Kidney epithelial cell (primary cell): Measurements from ENCODE around the gene CLMP. TPM values are rescaled to one million over a fixed set of nuclear protein-coding genes. Genes with fewer than 3 reads are reported as not detected.

Experiments used
- DNase-seq: peaks from one replicate; pipeline ENCODE4 v3.0.0-alpha.2; 2010; ENCODE audit warnings: low read depth
- H3K27me3 ChIP-seq: 2 replicates; pipeline ENCODE4 v1.6.0; 2011; ENCODE audit warnings: low read length; ENCODE audit not compliant: control insufficient read depth, insufficient read depth
- H3K36me3 ChIP-seq: 2 replicates; pipeline ENCODE4 v1.5.1; 2011; ENCODE audit warnings: low read length; ENCODE audit not compliant: control insufficient read depth, insufficient read depth
- H3K4me3 ChIP-seq: 2 replicates; pipeline ENCODE4 v1.5.1; 2011; ENCODE audit warnings: low read depth, mild to moderate bottlenecking, control low read depth, low read length
- CTCF ChIP-seq: IDR thresholded peaks from 2 replicates; pipeline ENCODE4 v1.5.1; 2011; ENCODE audit warnings: mild to moderate bottlenecking, moderate library complexity, low read length, control low read depth, inconsistent platforms; ENCODE audit not compliant: insufficient read depth, poor library complexity, severe bottlenecking
- total RNA-seq: library from RNA; depleted of rRNA; stranded (reverse); fragments of >200 nt; gene quantifications from 2 replicates; pipeline ENCODE4 v1.2.3, GENCODE V29; 2015

CLMP gene
- total RNA-seq, 1 donor from 2014 or later: 6.4 TPM

- Histone ChIP-seq H3K4me3 (no peak overlapping the region), H3K27me3 (no peaks in the 10 kb centered on the region), H3K36me3 (no peaks in the 10 kb centered on the region)
- no peak for TF ChIP-seq CTCF
- no peak for DNase-seq
These were observed 46.1 kb downstream of the CLMP start for GRCh38 chr11:123148965-123149364.

GRCh38 chr11:123145661-123146060 lies 49.4 kb downstream of the CLMP start:
- Histone ChIP-seq H3K36me3 (no peaks in the 10 kb centered on the region), H3K27me3 (no peaks in the 10 kb centered on the region), H3K4me3 (no peak overlapping the region)
- TF ChIP-seq CTCF: no peak
- DNase-seq: no peak

- TF ChIP-seq CTCF: no peak
- no peaks in the 10 kb centered on the region for H3K27me3 ChIP-seq
- H3K36me3 ChIP-seq: no peaks in the 10 kb centered on the region
- peak; percentile 82 for DNase-seq
- no peak overlapping the region for H3K4me3 ChIP-seq
These were observed 49.8 kb downstream of the CLMP start for GRCh38 chr11:123145220-123145619.

- no peak for DNase-seq
- Histone ChIP-seq H3K36me3 (no peaks in the 10 kb centered on the region), H3K4me3 (no peak overlapping the region), H3K27me3 (no peaks in the 10 kb centered on the region)
- no peak for TF ChIP-seq CTCF
These were observed 50.3 kb downstream of the CLMP start for GRCh38 chr11:123144707-123145106.

GRCh38 chr11:123143921-123144320 lies 51.1 kb downstream of the CLMP start:
- Histone ChIP-seq H3K36me3 (no peaks in the 10 kb centered on the region), H3K27me3 (no peaks in the 10 kb centered on the region), H3K4me3 (no peak overlapping the region)
- no peak for DNase-seq
- TF ChIP-seq CTCF: no peak

- no peak for TF ChIP-seq CTCF
- H3K4me3 ChIP-seq: no peak overlapping the region
- H3K36me3 ChIP-seq: no peaks in the 10 kb centered on the region
- no peaks in the 10 kb centered on the region for H3K27me3 ChIP-seq
- no peak for DNase-seq
These were observed 51.6 kb downstream of the CLMP start for GRCh38 chr11:123143476-123143875.
